NK-92 (cell line): ENCODE measurements around the gene KAT6B.
"Not testable (repeated sequence)": the region's sequence is repeated elsewhere in the genome, so short reads cannot be mapped to it uniquely, and the experiment has no call there.

Experiments used
- DNase-seq: peaks from one replicate; lab custom pipeline; 2025; ENCODE audit not compliant: unreplicated experiment; lab: John Stamatoyannopoulos, UW

The KAT6B gene

DNA sequence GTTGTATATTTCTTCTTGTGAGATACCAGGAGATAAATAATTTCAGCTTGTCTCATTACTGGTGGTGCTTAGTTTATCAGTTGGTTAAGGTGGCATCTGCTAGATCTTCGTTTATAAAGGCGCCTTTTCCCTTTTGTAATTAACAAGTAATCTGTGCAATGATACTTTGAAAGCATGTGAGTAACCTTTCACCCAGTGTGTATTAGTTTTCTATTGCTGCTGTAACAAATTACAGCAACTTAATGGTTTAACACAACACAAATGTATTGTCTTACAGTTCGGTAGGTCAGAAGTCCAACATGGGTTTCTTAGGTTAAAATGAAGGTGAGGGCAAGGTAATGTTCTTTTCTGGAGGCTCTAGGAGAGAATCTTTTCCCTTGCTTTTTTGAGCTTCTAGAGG lies 30.5 kb downstream of the KAT6B start:
- no peak for DNase-seq

DNA sequence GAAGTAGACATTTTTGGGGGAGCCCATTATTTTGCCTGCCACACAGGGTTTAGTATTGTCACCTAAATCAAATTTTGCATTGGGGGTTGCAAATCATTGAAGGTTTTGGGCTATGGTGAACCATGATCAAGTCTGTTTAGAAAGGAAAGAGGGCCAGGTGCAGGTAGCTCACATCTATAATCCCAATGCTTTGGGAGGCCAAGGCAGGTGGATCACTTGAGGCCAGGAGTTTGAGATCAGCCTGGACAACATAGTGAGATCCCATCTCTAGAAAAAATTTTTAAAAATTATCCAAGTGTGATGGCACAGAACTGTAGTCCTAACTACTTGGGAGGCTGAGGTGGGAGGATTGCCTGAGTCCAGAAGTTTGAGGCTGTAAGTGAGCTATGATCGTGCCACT lies 31.2 kb downstream of the KAT6B start:
- DNase-seq, result no peak

DNA sequence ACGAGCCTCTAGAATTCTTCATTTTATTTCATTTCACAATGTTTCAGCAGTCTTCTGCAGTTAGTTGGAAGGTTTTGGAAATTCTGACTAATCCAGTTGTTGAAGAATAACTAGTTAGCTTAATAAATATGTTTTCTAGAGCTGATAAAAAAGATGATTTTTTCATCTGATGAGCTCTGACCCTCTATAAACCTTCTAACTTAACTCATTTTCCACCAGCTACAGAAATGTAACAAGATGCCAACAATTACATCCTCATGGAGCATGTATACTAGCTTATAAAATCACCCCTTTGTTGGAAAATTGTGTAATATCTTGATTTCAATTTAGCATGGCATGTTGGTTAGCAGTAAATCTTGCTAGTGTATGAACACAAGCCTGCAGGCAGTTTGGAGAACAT lies 33.1 kb downstream of the KAT6B start:
- no peak for DNase-seq

DNA sequence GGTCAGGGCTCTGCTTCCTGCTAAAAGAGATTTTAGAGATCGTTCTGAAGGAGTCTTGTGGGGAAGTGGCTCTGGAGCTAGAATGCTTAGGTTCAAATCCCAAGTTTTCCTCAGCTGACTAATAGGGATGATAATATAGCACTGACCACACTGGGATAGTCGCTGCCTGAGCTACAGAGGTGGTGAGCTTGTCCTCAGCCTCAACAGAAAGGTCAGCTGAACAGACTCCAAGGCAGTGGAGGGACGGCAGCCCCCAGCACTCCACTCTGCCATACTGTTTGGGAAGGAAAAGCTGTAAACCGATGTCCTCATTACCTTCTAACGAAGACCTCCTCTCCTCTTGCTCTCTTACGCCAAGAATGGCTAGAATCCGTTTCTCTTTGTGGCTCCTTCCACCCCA lies 36.2 kb downstream of the KAT6B start:
- DNase-seq, result no peak

DNA sequence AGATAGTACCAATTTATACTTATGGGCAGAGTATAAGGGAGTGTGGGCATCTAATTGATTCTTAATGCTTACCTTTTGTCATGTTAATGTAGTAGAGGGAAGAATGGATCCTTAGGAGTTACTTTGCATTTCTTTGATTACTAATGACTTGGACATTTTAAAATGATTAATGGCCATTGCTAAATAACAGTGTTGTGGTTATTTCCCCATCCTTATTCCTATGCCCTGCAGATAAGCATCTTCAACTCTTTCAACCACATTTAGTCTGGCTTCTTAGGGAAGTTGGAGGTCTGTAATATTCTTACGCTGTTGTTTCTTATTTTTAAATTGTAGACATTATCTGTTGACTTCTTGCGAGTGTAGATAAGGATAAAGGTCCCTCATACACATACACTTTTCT lies 37.2 kb downstream of the KAT6B start:
- DNase-seq, result no peak

DNA sequence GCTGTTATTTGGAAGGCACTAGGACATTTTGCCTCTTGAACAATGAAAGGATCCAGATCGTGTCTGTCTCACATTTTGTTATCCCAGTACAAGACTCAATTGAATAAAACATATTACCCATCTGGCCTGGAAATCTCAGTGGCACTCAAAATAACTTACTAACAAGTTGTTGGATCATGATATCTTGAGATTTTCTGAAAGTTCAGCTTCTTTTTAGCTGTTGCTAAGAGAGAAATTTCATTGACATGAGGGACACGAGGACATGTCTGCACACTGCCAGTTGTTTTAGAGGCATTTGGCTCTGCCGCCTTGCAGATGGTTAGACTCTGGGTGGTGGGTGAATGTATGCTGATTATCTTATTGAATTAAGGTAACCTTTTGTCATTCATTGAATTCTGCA lies 41.0 kb downstream of the KAT6B start:
- no peak for DNase-seq

DNA sequence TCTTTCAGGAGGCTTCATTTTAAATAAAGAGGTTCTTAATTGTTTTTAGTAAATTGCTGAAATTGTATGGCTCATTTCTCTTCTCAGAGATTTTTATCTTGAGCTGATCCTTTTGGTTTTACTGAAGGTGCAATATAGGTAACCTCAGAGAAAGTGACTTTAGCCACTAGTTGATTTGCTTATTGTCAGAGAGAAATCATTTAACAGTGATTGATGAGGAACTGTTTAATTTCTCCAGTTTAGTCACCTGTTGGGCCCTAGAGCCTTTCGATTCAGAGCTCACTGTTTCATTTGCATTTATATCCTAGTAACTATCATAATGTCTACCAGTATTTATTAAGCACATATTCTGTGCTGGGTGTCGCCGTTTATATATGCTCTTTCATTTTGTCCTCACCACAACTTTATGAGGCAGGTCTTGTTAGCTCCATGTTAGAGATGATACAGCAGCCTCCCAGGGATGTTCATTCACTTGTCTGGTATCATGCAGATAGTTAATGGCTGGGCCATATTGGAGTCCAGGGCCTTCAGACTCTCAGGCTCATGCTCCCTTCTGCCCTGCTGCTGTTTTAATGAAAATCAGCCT lies 42.1 kb downstream of the KAT6B start:
- no peak for DNase-seq

DNA sequence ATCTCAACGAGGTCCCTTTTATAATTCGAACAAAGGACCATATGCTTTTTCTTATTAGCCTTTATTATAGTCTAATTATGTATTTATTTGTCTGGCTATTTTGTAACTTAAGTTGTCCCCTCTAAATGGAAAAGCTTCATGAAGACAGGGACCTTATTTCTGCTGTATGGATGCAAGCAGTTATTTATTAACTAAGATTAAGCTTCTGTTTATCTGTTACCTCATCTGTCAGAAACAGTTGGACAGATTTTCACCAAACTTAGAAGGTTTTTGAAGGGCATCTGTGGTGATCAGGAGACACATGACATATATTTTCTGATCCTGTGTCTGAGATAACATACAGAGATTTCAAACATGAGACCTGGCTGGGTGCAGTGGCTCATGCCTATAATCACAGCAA lies 43.2 kb downstream of the KAT6B start:
- DNase-seq, result no peak

DNA sequence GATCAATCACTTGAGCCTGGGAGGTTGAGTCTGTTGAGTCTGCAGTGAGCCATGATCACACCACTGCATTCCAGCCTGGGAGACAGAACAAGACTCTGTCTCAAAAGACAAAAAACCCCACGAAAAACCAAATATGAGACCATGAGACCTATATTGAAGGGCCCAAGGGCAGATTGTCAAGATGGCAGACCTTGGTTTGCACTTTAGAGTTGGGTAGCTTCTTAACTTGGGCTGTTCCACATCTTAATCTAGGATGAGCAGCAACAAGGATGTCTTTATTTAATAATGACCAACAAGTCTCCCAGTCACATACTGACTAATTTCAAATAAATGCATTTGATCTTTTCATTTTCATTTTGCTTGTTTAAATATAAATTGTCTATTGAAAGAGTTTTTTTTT lies 43.8 kb downstream of the KAT6B start:
- DNase-seq, result no peak

DNA sequence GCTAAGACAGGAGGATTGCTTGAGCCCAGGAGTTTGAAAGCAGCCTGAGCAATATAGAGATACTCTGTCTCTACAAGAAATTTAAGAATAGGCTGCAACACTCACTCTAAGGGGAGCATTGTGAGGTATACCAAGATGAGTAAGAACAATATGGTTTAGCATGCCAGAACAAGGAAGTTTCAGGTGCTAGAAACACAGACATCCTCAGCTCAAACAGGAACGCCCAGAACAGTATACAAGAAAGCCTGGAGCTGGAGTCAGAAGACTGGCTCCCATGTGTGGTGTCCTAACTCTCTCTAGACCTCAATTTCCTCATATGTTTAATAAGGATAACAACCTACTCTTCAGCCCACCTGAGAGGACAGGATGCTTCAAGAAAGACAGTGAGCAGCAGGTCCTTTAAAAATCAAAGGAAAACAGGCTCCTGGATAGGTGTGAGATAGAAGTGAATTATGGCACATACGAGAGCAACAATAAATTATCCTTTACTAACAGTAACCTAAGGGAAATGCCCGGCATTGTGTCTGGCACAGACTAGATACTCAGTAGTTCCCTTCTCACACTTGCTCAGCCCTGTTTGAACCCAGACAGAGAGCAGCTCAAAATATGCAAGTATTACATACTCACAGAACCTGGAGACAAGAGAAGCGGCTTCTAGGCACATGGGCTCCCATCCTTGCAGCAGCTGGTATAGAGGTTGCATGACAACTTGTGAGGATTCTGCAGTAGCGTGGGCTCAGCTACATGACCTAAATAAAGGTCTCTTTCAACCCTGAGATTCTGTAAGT lies 45.4 kb downstream of the KAT6B start:
- DNase-seq, result no peak

DNA sequence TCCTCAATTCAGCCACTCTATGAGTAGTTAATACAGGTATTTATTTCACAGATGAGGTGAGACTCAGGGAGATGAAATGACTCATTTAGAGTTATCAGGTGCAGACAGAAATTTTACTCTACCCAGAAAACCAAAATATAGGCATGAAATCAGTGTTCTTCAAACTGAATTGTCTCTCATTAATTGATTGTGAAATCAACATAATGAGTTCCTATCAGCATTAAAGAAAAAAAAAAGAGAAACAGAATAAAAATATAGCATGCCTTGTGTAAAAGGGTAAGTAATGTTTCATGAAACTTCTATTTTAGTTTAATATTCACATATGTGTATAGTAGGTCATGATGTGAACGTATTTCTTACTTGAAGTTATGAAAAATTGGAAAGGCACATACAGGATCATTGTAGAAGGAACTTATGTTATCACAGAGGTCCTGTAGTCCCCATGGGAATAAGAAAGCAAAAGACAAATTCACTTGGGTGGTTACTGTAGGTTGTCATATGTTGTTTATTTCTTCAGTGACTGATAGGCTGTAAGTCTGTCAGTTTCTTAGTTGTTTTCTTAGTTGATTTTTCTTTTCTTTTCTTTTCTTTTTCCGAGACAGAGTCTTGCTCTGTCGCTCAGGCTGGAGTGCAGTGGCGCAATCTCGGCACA lies 47.5 kb downstream of the KAT6B start:
- no peak for DNase-seq

DNA sequence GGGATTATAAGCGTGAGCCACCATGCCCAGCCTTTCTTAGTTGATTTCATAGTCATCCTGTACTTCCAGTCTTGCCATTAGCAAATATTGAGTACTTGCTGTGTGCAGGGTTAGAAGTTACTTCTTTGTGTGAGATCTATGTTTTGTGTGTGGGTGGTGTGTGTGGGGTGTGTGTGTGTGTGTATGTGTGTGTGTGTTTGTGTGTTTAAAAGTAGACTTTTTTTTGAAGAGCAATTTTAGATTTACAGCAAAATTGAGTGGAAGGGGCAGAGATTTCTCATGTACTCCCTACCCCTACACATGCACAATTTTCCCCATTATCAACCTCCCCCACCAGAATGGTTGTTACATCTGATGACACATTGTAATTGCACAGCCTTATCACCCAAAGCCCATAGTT lies 48.2 kb downstream of the KAT6B start:
- DNase-seq, result no peak

DNA sequence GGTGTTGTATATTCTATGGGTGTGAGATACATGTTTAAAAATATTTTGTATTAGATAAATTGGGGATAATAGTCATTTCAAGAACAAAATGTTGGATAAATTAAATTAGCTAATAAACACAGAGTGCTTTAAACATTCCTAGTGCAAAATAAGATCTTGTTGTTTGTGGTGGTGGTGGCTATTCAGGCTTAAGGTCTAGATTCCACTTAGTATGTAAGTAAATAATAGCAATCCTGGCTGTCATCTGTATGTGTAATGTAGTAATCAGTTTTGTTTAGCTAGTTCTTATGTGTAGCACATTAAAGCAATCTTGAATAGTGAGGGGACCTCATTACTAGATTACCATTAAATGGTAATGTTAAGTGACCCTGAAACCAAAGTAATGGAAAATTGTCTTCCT lies 48.7 kb downstream of the KAT6B start:
- no peak for DNase-seq

DNA sequence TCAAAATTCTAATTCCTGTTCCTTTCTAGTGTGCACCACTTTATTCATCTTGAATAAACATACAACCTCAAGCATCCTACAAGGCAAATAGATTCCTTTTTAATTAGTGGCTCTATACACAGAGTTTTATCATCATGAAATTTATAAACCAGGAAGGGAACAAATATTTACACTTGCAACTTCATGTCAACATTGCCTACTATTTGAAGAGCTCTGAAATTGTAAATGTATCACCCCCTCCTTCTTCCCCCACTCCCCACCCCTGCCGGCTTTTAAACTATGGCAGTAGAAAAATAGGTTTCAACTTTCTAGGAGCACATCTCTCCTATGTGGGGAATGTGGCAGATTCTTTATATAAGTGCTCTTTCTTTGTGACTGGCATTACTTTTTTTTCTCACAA lies 49.6 kb downstream of the KAT6B start:
- DNase-seq, result no peak

DNA sequence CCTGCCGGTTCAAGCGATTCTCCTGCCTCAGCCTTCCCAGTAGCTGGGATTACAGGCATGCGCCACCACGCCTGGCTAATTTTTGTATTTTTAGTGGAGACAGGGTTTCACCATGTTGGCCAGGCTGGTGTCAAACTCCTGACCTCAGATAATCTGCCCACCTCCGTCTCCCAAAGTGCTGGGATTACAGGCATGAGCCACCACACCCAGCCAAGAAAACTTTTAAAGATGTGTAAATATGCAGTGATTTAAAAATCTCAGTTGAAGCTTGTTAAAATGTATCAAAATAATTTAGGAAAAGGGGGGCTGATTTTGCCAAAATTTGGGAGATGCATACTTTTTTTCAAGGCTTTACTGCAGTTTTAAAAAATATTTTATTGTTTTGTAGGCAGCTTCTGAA lies 50.7 kb downstream of the KAT6B start:
- DNase-seq, result not testable (repeated sequence)

DNA sequence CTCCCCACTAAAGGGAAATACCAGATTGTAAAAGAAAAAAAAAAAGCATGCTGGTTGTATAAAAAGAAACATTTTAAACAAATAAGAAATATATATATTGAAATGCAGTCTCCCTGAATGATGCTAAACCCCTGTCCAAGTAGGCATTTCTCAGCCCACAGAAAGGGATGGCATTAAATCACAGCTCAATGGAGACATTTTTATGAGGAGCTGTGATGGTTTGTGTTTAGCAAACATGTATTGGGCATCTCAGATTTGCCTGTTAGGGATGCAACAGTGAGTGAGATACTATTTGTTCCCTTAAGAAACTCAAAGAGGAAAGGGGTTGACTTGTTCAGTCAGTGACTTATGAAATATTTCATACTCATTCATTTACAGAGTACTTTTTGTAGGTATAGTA lies 51.5 kb downstream of the KAT6B start:
- DNase-seq, result no peak

DNA sequence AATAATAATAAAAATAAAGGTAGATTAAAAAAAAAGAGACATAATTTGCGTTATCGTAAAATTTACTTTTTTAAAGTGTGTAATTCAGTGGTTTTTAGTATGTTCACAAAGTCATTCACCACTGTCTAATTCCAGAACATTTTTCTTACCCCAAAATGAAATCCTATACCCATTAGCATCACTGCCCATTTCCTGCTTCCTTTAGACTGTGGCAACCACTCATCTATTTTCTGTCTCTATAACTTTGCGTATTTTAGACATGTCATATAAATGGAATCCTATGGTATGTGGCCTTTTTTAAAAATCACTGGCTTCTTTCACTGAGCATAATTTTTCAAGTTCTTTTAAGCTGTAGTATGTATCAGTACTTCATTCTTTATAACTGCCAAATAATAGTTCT lies 53.6 kb downstream of the KAT6B start:
- DNase-seq, result no peak

DNA sequence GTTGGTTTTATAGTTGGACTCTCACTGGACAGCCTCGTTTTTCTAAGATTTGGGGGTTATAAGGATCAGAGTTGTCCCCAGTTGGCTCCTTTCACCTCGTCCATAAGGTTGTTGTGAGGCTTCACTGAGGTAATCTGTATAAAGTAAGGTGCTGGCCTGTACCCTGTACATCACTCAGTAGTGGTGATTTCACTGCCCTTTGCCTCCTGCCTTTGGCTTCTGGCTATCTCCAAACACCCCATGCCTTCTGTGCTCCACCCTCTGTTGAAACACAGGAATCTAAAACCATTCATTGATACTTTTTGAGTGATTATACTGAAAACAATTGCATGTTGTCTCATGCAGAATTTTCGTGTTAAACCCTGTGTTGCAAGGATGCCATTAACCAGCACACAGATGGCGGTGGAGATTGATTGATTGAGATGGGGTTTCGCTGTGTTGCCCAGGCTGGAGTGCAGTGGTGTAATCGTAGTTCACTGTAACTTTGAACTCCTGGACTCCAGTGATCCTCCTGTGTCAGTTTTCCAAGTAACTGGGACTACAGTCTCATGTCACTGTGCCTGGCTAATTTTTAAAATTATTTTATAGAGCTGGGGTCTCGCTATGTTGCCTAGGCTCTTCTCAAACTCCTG lies 55.0 kb downstream of the KAT6B start:
- DNase-seq, result no peak

DNA sequence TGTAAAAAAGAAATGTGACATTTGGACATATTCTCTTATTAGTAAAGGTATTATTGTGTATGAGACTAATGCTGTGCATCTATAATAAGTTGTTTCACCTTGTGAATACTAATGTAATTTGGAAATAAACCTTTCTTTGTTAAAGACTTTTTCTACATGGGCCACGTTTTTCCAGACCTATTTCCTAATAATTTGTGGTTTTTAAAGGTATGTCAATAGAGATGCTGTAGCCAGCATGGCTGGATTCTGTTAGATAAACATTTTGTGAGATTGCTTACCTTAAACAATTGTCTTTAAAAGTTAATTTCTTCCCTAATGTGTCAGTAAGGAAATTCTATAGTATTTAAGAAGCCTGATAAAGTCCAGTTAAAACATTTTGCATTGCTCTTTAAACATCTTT lies 56.0 kb downstream of the KAT6B start:
- DNase-seq, result no peak

DNA sequence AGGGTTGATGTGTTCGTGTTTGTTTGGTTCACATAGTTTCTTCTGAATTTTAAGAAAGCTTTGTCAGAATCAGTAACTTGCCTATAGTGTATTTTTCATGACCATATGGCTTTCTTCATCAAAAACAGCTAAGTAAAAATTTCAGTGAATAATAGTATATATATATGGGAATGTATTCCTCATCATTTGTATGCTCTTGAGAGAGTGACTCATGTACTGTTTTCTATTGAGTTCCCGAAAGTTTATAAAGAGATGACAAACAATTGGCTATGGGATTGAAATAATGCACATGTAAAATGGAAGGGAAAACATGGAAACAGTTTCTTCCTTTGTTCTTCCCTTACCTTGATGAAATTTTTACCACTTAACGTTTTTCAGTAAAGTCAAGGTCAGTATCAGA lies 56.4 kb downstream of the KAT6B start:
- DNase-seq, result no peak

DNA sequence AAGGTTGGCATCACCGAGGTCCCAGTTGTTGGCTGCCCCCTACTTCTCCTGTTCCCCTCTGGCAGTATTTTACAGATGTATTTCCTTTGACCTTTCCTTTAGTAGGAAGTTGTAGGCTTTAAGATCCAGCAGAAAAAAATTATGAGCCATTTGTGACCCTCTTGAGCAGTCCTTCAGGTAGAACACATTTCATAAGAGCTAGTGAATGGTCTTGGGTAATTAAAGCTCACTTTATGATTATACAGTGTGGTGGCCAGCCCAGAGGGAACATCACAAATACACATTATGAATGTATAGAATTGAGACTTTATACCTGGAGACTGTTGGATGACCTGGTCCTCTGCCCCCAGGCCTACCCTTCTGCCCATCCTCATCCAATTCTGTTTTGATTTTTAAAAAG lies 57.0 kb downstream of the KAT6B start:
- DNase-seq, result no peak

DNA sequence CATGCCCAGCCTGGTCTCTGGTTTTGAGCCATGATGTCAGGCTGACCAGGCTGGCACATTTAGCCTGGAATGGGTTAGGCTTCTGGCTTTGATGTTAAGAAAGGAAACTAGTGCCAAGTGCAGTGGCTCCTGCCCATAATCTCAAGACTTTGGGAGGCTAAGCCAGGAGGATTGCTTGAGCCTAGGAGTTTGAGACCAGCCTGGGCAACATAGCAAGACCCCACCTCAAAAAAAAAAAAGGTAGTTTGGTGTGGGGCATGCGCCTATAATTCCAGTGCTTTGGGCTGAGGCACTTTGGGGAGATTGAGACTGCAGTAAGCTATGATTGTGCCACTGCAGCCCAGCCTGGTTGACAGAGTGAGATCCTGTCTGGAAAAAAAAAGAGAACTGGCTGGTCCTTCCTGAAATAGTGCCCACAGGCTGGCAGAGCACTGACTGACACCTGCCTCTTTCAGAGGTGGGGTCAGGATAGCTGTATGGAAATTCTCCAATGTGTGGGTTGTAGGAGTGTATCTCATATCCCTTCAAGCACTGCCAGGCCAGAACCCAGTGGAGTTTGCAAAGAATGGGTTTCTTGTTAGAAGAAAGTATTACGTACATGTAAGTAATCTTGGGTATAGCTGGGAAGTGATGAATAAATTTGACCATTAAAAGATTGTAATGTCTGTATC lies 61.3 kb downstream of the KAT6B start:
- no peak for DNase-seq
